GM12878 (cell line): ENCODE measurements around the gene CLEC20A. TPM values are rescaled to one million over a fixed set of nuclear protein-coding genes. Genes with fewer than 3 reads are reported as not detected.

ENCODE experiments used
- ATAC-seq: fragments of 200-7000 bp; cut with Tn5 transposase; 3 replicates; pipeline ENCODE4 v1.9.1; 2020; ENCODE audit warnings: mild to moderate bottlenecking, moderate library complexity
- BruUV-seq: library from RNA; stranded (reverse); fragments of 400-500 nt; replicated peaks from 2 replicates; lab custom pipeline; 2021; lab: Mats Ljungman, UMichigan
- CTCF ChIA-PET: fragments of 300-600 bp; sonication (Branson Sonifier 250); formaldehyde crosslinking; extraction: SDS; loops from one replicate; lab custom pipeline; 2021; ENCODE audit warnings: inconsistent platforms; lab: Yijun Ruan, JAX
- POLR2A ChIA-PET: fragments of 350-600 bp; formaldehyde crosslinking; extraction: SDS; loops from one replicate; lab custom pipeline; 2021; ENCODE audit warnings: inconsistent platforms; lab: Charles Lee
- RAD21 ChIA-PET: fragments of 300-600 bp; sonication (Branson Sonifier 250); formaldehyde crosslinking; loops from one replicate; lab custom pipeline; 2023; ENCODE audit warnings: antibody characterized with exemption; ENCODE audit not compliant: unreplicated experiment; lab: Charles Lee
- SMC1A ChIA-PET: fragments of 300-600 bp; sonication (Branson Sonifier 250); formaldehyde crosslinking; loops from one replicate; lab custom pipeline; 2023; ENCODE audit not compliant: unreplicated experiment, uncharacterized antibody; lab: Charles Lee
- DNase-seq: peaks from one replicate; pipeline ENCODE4 v3.0.0-alpha.2; 2011; ENCODE audit warnings: low read depth, low spot score
- FAIRE-seq: peaks from 3 replicates; lab custom pipeline; 2011; peaks lifted over from hg19 to GRCh38; lab: Jason Lieb, UNC
- H2AFZ ChIP-seq: 2 replicates; pipeline ENCODE4 v1.6.0; 2011; ENCODE audit warnings: low read depth, low read length, control low read depth; ENCODE audit not compliant: control insufficient read depth
- H3K27ac ChIP-seq: 2 replicates; pipeline ENCODE4 v1.5.1; 2011; ENCODE audit warnings: control low read depth; ENCODE audit not compliant: control insufficient read depth, insufficient read depth
- H3K27me3 ChIP-seq, 2 experiments: replicated peaks in 1 of 2; 2 replicates each; pipeline versions ENCODE4 v1.6.0 to v1.6.1; 2011; ENCODE audit warnings: low read length in 1 of 2; ENCODE audit not compliant: control insufficient read depth in 2 of 2, insufficient read depth in 2 of 2
- H3K36me3 ChIP-seq, 2 experiments: 2 replicates each; pipeline ENCODE4 v1.5.1; 2011; ENCODE audit warnings: low read length in 1 of 2; ENCODE audit not compliant: control insufficient read depth in 2 of 2, insufficient read depth in 2 of 2
- H3K4me1 ChIP-seq: 2 replicates; pipeline ENCODE4 v1.6.1; 2011; ENCODE audit warnings: mild to moderate bottlenecking, low read length, moderate library complexity, mixed read lengths; ENCODE audit not compliant: control insufficient read depth, insufficient read depth
- H3K4me2 ChIP-seq: 2 replicates; pipeline ENCODE4 v1.6.0; 2011; ENCODE audit warnings: control low read depth; ENCODE audit not compliant: control insufficient read depth, insufficient read depth
- H3K4me3 ChIP-seq: fragments of 200-600 bp; sonication (generic); 2 replicates; pipeline ENCODE4 v1.5.1; 2016
- H3K79me2 ChIP-seq: 2 replicates; pipeline ENCODE4 v1.6.0; 2011; ENCODE audit warnings: low read length; ENCODE audit not compliant: control insufficient read depth, insufficient read depth
- H3K9ac ChIP-seq: 2 replicates; pipeline ENCODE4 v1.8.0; 2011; ENCODE audit warnings: low read length, control low read depth, mixed read lengths; ENCODE audit not compliant: control insufficient read depth, insufficient read depth
- H3K9me3 ChIP-seq: replicated peaks from 3 replicates; pipeline ENCODE4 v1.5.1; 2011; ENCODE audit warnings: mild to moderate bottlenecking, low read length; ENCODE audit not compliant: control insufficient read depth, insufficient read depth
- H4K20me1 ChIP-seq: 2 replicates; pipeline ENCODE4 v1.6.0; 2011; ENCODE audit not compliant: control insufficient read depth, insufficient read depth
- EZH2 ChIP-seq: IDR thresholded peaks from 2 replicates; pipeline ENCODE4 v1.6.1; 2012; ENCODE audit warnings: low read depth, mild to moderate bottlenecking, control low read depth, inconsistent platforms, low read length, borderline replicate concordance; ENCODE audit not compliant: control insufficient read depth
- KAT2A ChIP-seq: conservative IDR thresholded peaks from 2 replicates; pipeline ENCODE4 v1.6.1; 2011; ENCODE audit warnings: low read depth, low read length; ENCODE audit not compliant: control insufficient read depth
- RAD51 ChIP-seq: fragments of 450-650 bp; IDR thresholded peaks from 2 replicates; pipeline ENCODE4 v1.6.1; 2016; ENCODE audit warnings: moderate library complexity, mild to moderate bottlenecking, inconsistent platforms
- TCF3 ChIP-seq: IDR thresholded peaks from 2 replicates; pipeline ENCODE4 v1.6.1; 2012; ENCODE audit warnings: low read depth, mild to moderate bottlenecking, low read length, borderline replicate concordance; ENCODE audit not compliant: insufficient read depth
- ZSCAN29 ChIP-seq: fragments of 450-650 bp; IDR thresholded peaks from 2 replicates; pipeline ENCODE4 v1.6.1; 2017; ENCODE audit warnings: mild to moderate bottlenecking, moderate library complexity
- WGBS: methylation state at CpG from one replicate; pipeline ENCODE4 v1.1.6; 2016; ENCODE audit warnings: low lambda C conversion rate; ENCODE audit not compliant: insufficient replicate concordance, insufficient coverage; ENCODE audit errors: missing lambda C conversion rate; 5-methylcytosine and 5-hydroxymethylcytosine counted together
- in situ Hi-C: fragments of 300-500 bp; cut with MboI; formaldehyde crosslinking; loops from 9 replicates; pipeline ENCODE4 v1.14.3; 2018; ENCODE audit warnings: mixed read lengths
- intact Hi-C: fragments of 100-400 bp; cut with micrococcal nuclease; formaldehyde crosslinking; loops from one replicate; pipeline ENCODE4 v1.14.2; 2022; ENCODE audit not compliant: unreplicated experiment
- polyA plus RNA-seq, 11 experiments: library from polyadenylated mRNA; depleted of rRNA in 4 of 11; unstranded in 6 of 11; stranded (reverse) in 5 of 11; fragments of >200 nt; fragmentation: Nextera tagmentation in 4 of 11; fragmentation: Illumina TruSeq in 1 of 11; extraction: Ambion mirVana in 4 of 11; extraction: Trizol in 1 of 11; gene quantifications; 1 replicate in 1 of 11; 2 replicates in 10 of 11; pipeline versions ENCODE4 v1.2.1 to v1.2.3, GENCODE V29; 2011 to 2016; ENCODE audit warnings: inconsistent platforms in 2 of 11, missing spikeins in 2 of 11, low read depth in 1 of 11
- total RNA-seq, 4 experiments: library from RNA; depleted of rRNA in 3 of 4; stranded (reverse); fragments of >200 nt in 3 of 4; fragmentation: Illumina TruSeq in 1 of 4; extraction: Trizol in 1 of 4; gene quantifications; 2 replicates each; pipeline versions ENCODE4 v1.2.1 to v1.2.3, GENCODE V29; 2013 to 2021
- TF ChIP-seq, protein P1 (sequence below): fragments of 450-650 bp; IDR thresholded peaks from 2 replicates; pipeline ENCODE4 v1.6.1; 2017; ENCODE audit warnings: antibody characterized with exemption, mild to moderate bottlenecking, moderate library complexity

CLEC20A gene
- total and polyA plus RNA-seq, 10 of the 15 experiments (the other 5 are each of a cell fraction or from before 2014, with no cell fraction given), result not detected

- TF ChIP-seq, protein P1, sequence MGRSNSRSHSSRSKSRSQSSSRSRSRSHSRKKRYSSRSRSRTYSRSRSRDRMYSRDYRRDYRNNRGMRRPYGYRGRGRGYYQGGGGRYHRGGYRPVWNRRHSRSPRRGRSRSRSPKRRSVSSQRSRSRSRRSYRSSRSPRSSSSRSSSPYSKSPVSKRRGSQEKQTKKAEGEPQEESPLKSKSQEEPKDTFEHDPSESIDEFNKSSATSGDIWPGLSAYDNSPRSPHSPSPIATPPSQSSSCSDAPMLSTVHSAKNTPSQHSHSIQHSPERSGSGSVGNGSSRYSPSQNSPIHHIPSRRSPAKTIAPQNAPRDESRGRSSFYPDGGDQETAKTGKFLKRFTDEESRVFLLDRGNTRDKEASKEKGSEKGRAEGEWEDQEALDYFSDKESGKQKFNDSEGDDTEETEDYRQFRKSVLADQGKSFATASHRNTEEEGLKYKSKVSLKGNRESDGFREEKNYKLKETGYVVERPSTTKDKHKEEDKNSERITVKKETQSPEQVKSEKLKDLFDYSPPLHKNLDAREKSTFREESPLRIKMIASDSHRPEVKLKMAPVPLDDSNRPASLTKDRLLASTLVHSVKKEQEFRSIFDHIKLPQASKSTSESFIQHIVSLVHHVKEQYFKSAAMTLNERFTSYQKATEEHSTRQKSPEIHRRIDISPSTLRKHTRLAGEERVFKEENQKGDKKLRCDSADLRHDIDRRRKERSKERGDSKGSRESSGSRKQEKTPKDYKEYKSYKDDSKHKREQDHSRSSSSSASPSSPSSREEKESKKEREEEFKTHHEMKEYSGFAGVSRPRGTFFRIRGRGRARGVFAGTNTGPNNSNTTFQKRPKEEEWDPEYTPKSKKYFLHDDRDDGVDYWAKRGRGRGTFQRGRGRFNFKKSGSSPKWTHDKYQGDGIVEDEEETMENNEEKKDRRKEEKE, result no peak
- no peak for TF ChIP-seq RAD51
Observed at GRCh38 chr1:178539291-178539690, 42.5 kb upstream of the CLEC20A start (continued).

- POLR2A ChIA-PET, result no interaction called here
- Histone ChIP-seq H3K27me3 (no peaks in the 10 kb centered on the region; a peak in 1 of 4 replicates), H4K20me1 (no peaks in the 10 kb centered on the region), H3K9ac (no peak overlapping the region), H2AFZ (no peak overlapping the region), H3K4me1 (peaks cover 7% of the 10 kb centered on the region; the same call in 1 of the 2 replicates), H3K9me3 (no peaks in the 10 kb centered on the region), H3K27ac (no peak overlapping the region), H3K79me2 (no peaks in the 10 kb centered on the region), H3K4me3 (no peak overlapping the region), H3K36me3 (no peaks in the 10 kb centered on the region), H3K4me2 (no peak overlapping the region)
- CTCF ChIA-PET, result interaction anchor here (1.8 to 15.3 kb wide), 4 partner anchors 215 to 465 kb away, joined by 4 to 283 read pairs (median 12); no protein-coding TSS in a partner anchor
- ATAC-seq (no peak), FAIRE-seq (no peak), DNase-seq (no peak)
- in situ Hi-C loops (loop anchor here (25.0 kb wide), 1 partner anchor 224 kb away; no protein-coding TSS in a partner anchor), intact Hi-C loops (no loop called here)
- TF ChIP-seq ZSCAN29 (no peak), TCF3 (no peak), EZH2 (no peak), KAT2A (no peak)
- RAD21 ChIA-PET, result interaction anchor here (0.7 to 9.5 kb wide), 2 partner anchors 215 to 235 kb away, joined by 3 to 200 read pairs; no protein-coding TSS in a partner anchor
- SMC1A ChIA-PET, result interaction anchor here (1.7 to 12.6 kb wide), 2 partner anchors 215 to 466 kb away, joined by 4 to 166 read pairs; no protein-coding TSS in a partner anchor
- BruUV-seq, result no TSS peak
- WGBS, result 29% methylated on average over 9 of the region's 9 CpGs
Observed at GRCh38 chr1:178538192-178538916, 41.6 kb upstream of the CLEC20A start.
